Activated CD4-positive, alpha-beta T cell treated with anti-CD3 and anti-CD28 coated beads for 1 hour (primary cell): ENCODE measurements around the gene DNAJC16.
"Not testable (repeated sequence)": the region's sequence is repeated elsewhere in the genome, so short reads cannot be mapped to it uniquely, and the experiment has no call there.

Source experiments
- DNase-seq: peaks from one replicate; pipeline ENCODE4 v3.0.0-alpha.2; 2020

The DNAJC16 gene

GRCh38 chr1:15526490-15527339 is at the start of gene DNAJC16:
Gene DNAJC16, plus strand, starts transcription at chr1:15526848. Its CDS starts 2,258 bp downstream, at chr1:15529106.
- DNase-seq, result peak; percentile 95

- DNase-seq, result no peak
These were observed 49.7 kb upstream of the DNAJC16 start for GRCh38 chr1:15476927-15477326.

- no peak for DNase-seq
These were observed 48.9 kb upstream of the DNAJC16 start for GRCh38 chr1:15477646-15478212.

- DNase-seq, result no peak
These were observed 46.8 kb upstream of the DNAJC16 start for GRCh38 chr1:15479654-15480347.

- DNase-seq, result not testable (repeated sequence)
These were observed 44.2 kb upstream of the DNAJC16 start for GRCh38 chr1:15482455-15482854.

GRCh38 chr1:15482983-15483543 is 43.6 kb upstream of the DNAJC16 start:
- not testable (repeated sequence) for DNase-seq

- no peak for DNase-seq
These were observed 42.7 kb upstream of the DNAJC16 start for GRCh38 chr1:15483971-15484370.

GRCh38 chr1:15484443-15484842 is 42.2 kb upstream of the DNAJC16 start:
- not testable (repeated sequence) for DNase-seq

- DNase-seq, result no peak
These were observed 41.0 kb upstream of the DNAJC16 start for GRCh38 chr1:15485636-15486035.

GRCh38 chr1:15486844-15487610 is 39.6 kb upstream of the DNAJC16 start:
- DNase-seq, result not testable (repeated sequence)

GRCh38 chr1:15488371-15488770 is 38.3 kb upstream of the DNAJC16 start:
- no peak for DNase-seq

GRCh38 chr1:15489052-15489736 is 37.5 kb upstream of the DNAJC16 start:
- no peak for DNase-seq

- not testable (repeated sequence) for DNase-seq
These were observed 35.6 kb upstream of the DNAJC16 start for GRCh38 chr1:15491010-15491409.

GRCh38 chr1:15492596-15492995 is 34.1 kb upstream of the DNAJC16 start:
- DNase-seq, result no peak

- DNase-seq, result no peak
These were observed 32.7 kb upstream of the DNAJC16 start for GRCh38 chr1:15493869-15494390.

GRCh38 chr1:15500184-15501178 is 26.2 kb upstream of the DNAJC16 start:
- no peak for DNase-seq

- DNase-seq, result no peak
These were observed 25.2 kb upstream of the DNAJC16 start for GRCh38 chr1:15501208-15502032.

GRCh38 chr1:15504436-15504835 is 22.2 kb upstream of the DNAJC16 start:
- DNase-seq, result no peak

- DNase-seq, result no peak
These were observed 19.8 kb upstream of the DNAJC16 start for GRCh38 chr1:15506831-15507230.
